K562 (cell line): ENCODE data around the gene RGS9BP. TPM values are rescaled to one million over a fixed set of nuclear protein-coding genes. Genes with fewer than 3 reads are reported as not detected.

Experiments used
- AFF4 ChIP-seq: sonication (generic); formaldehyde crosslinking; IDR thresholded peaks from 2 replicates; pipeline ENCODE4 v1.8.0; 2023; ENCODE audit warnings: mild to moderate bottlenecking, missing genetic modification reagents
- JUN ChIP-seq, 2 experiments: sonication (generic) in 1 of 2; formaldehyde crosslinking in 1 of 2; IDR thresholded peaks; 2 replicates each; pipeline versions ENCODE4 v1.6.1 to v1.8.0; 2012 to 2022; ENCODE audit warnings: borderline replicate concordance in 2 of 2, mild to moderate bottlenecking in 2 of 2, improper control_type of control experiment in 1 of 2, low read depth in 1 of 2, low read length in 1 of 2, missing genetic modification reagents in 1 of 2
- MYC ChIP-seq, 2 experiments: fragments of 250-450 bp in 1 of 2; sonication (Bioruptor Pico) in 1 of 2; IDR thresholded peaks; 2 replicates each; pipeline versions ENCODE4 v1.5.1 to v1.6.1; 2012 to 2021; ENCODE audit warnings: low read depth in 2 of 2, borderline replicate concordance in 1 of 2, improper control_type of control experiment in 1 of 2, low read length in 1 of 2, mild to moderate bottlenecking in 1 of 2, moderate library complexity in 1 of 2
- NFRKB ChIP-seq: fragments of 450-650 bp; IDR thresholded peaks from 2 replicates; pipeline ENCODE4 v1.6.1; 2016; ENCODE audit warnings: low read depth
- NR0B1 ChIP-seq: fragments of 450-650 bp; IDR thresholded peaks from one replicate; pipeline ENCODE4 v1.6.1; 2018; ENCODE audit warnings: mild to moderate bottlenecking, moderate library complexity; ENCODE audit not compliant: partially characterized antibody
- PCBP1 ChIP-seq: fragments of 200-400 bp; formaldehyde crosslinking; IDR thresholded peaks from 2 replicates; pipeline ENCODE4 v1.6.1; 2018; ENCODE audit warnings: mild to moderate bottlenecking, low read depth, low read length; ENCODE audit not compliant: poor library complexity, severe bottlenecking
- RBM25 ChIP-seq: fragments of 200-400 bp; formaldehyde crosslinking; IDR thresholded peaks from 2 replicates; pipeline ENCODE4 v1.6.1; 2018; ENCODE audit warnings: low read length, low read depth, moderate library complexity; ENCODE audit not compliant: severe bottlenecking
- RERE ChIP-seq: sonication (generic); formaldehyde crosslinking; IDR thresholded peaks from 2 replicates; pipeline ENCODE4 v1.8.0; 2023; ENCODE audit warnings: missing genetic modification reagents, mild to moderate bottlenecking, borderline replicate concordance
- RNF219 ChIP-seq: fragments of 250-450 bp; sonication (Bioruptor Pico); IDR thresholded peaks from 2 replicates; pipeline ENCODE4 v1.5.0; 2022; ENCODE audit warnings: mild to moderate bottlenecking
- TEAD1 ChIP-seq, 2 experiments: fragments of 450-650 bp in 1 of 2; sonication (generic) in 1 of 2; formaldehyde crosslinking; IDR thresholded peaks; 2 replicates each; pipeline versions ENCODE4 v1.4.0 to v1.8.0; 2020 to 2022; ENCODE audit warnings: mild to moderate bottlenecking in 2 of 2, missing genetic modification reagents in 1 of 2
- TEAD2 ChIP-seq: fragments of 450-650 bp; IDR thresholded peaks from 2 replicates; pipeline ENCODE4 v1.6.1; 2016; ENCODE audit warnings: missing genetic modification characterization, control low read depth, missing compliant biosample characterization
- polyA plus RNA-seq, 8 experiments: library from polyadenylated mRNA; depleted of rRNA in 4 of 8; stranded (reverse) in 5 of 8; unstranded in 3 of 8; fragments of >200 nt; fragmentation: Nextera tagmentation in 2 of 8; fragmentation: Illumina TruSeq in 1 of 8; extraction: Ambion mirVana in 2 of 8; extraction: Trizol in 1 of 8; gene quantifications; 2 replicates each; pipeline versions ENCODE4 v1.2.1 to v1.2.3, GENCODE V29; 2011 to 2014; ENCODE audit warnings: inconsistent platforms in 1 of 8, missing spikeins in 1 of 8
- total RNA-seq, 7 experiments: library from RNA; depleted of rRNA in 6 of 7; stranded (reverse); fragments of >200 nt in 6 of 7; fragmentation: Illumina TruSeq in 2 of 7; extraction: Trizol in 2 of 7; gene quantifications; 2 replicates each; pipeline versions ENCODE4 v1.2.1 to v1.2.3, GENCODE V29; 2011 to 2021; ENCODE audit warnings: low replicate concordance in 1 of 7

RGS9BP gene
- total and polyA plus RNA-seq, 9 of the 15 experiments (the other 6 are each of a cell fraction or from before 2014, with no cell fraction given) = 0.03 to 1.3 (median 0.49) TPM

DNA sequence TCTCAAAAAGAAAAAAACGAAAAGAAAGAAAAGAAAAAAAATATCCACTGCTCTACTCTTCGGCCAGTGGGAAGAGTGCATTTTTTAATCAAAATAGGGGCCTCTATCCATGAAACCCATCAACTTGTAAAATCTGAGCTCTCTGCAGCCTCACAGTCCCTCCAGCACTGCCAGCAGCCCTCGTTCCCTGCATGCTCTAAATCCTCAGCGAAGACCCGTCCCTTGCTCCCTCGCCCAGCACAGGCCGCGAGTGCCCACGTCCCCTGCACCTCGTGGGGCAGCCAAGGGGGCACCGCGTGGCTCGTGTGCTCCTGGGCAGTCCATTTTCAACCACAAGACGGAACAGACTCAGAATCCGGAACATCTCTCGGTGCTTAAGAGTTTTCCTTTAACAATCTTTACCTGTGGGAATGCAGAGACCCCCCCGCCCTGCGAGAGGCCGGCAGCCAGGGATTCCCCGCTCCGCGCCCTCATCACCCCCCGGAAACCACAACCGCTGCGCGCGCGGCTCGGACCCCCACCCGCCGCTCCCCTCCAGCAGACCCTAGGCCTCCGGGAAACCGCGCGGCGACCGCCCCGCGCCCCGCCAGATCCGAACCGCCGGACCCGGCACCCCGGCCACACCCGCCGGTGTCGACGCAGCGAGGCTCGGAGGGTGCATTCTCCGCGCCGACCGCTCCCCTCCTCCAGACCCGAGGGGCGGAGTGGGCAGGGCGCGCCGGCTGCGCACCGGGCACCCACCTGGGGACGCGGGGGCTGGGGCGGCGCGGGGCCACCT is 1.3 kb upstream of the RGS9BP start (continued):
- TF ChIP-seq AFF4 (CRISPR knock-in tag) (peak; percentile 59; the same call in 1 of the 2 replicates), MYC (IDR thresholded peaks at IDR 0.05; ENCODE audit: low read depth, low read length) (no peak), MYC (CRISPR knock-in tag; IDR thresholded peaks at IDR 0.05; ENCODE audit: borderline replicate concordance, low read depth) (no peak), PCBP1 (peak; percentile 11), RNF219 (CRISPR knock-in tag) (no peak), NFRKB (no peak), RBM25 (no peak), JUN (IDR thresholded peaks at IDR 0.05; ENCODE audit: borderline replicate concordance, low read depth, low read length) (no peak), JUN (CRISPR knock-in tag; IDR thresholded peaks at IDR 0.05; ENCODE audit: borderline replicate concordance) (0 out of 2 replicates have a peak, but pooled peaks have one; percentile 18), TEAD2 (no peak), NR0B1 (no peak), RERE (CRISPR knock-in tag) (0 out of 2 replicates have a peak, but pooled peaks have one; percentile 78), TEAD1 (CRISPR knock-in tag; IDR thresholded peaks at IDR 0.05) (0 out of 4 replicates have a peak, but pooled peaks of 1 of the 2 experiments have one; percentile 47)
